ENCODE measurements around the gene RIMBP3B.
"Not testable (repeated sequence)": the region's sequence is repeated elsewhere in the genome, so short reads cannot be mapped to it uniquely, and the experiment has no call there.

The RIMBP3B gene

GRCh38 chr22:21383701-21384467 is at the start of gene RIMBP3B:
Gene RIMBP3B, plus strand, starts transcription at chr22:21383751. Its CDS starts 108 bp downstream, at chr22:21383859.
- not testable (repeated sequence) for H3K4me3 ChIP-seq (replicated peaks; ENCODE audit: low read depth, low read length); DNase-seq (ENCODE audit: extremely low read depth, low read depth)

DNA sequence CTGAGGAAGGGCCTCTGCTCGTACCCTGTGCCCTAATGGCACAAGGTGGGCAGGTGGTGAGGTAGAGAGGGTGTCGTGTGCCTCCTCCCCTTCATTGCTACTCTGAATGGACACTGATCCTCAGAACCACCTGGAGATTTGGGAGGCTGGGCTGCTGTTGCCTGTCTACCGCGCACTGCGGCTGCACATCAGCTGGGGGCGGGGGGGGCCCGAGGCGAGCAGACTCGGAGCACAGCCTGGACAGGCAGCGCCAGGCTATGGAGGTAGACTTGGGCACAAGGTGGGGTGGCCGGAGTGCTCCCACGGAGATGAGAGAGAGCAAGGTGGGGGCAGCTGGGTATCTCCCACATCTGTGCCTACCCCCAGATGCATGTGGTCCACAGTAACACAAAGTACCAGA is 26.0 kb upstream of the RIMBP3B start:
- not testable (repeated sequence) for H3K4me3 ChIP-seq (replicated peaks; ENCODE audit: low read depth, low read length); DNase-seq (ENCODE audit: extremely low read depth, low read depth)

DNA sequence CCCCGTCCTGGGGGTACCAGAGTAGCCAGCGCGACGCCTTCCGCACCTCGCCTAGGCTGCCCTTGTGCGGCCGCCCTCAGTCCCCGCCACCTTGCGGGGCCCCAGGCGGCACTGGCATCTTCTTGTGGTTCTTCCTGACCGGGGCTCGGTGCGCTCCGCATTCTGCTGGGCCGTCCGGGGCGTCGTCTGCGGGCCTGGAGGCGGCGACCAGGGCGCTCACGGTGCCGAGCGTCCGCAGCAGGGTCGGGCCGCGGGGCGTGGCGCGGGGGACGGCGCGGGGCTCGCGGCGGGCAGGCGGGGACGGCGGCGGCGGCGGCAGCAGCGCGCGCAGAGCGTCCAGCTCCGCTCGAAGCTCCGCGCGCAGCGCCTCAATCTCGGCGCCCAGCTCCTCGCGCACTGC is 23.0 kb upstream of the RIMBP3B start:
- not testable (repeated sequence) for H3K4me3 ChIP-seq (replicated peaks; ENCODE audit: low read depth, low read length); DNase-seq (ENCODE audit: extremely low read depth, low read depth)

GRCh38 chr22:21362473-21362872 is 21.1 kb upstream of the RIMBP3B start:
- not testable (repeated sequence) for DNase-seq (ENCODE audit: extremely low read depth, low read depth); H3K4me3 ChIP-seq (replicated peaks; ENCODE audit: low read depth, low read length)

GRCh38 chr22:21363061-21363460 is 20.5 kb upstream of the RIMBP3B start:
- not testable (repeated sequence) for DNase-seq (ENCODE audit: extremely low read depth, low read depth)

GRCh38 chr22:21363803-21364202 is 19.7 kb upstream of the RIMBP3B start:
- not testable (repeated sequence) for DNase-seq (ENCODE audit: extremely low read depth, low read depth); H3K4me3 ChIP-seq (replicated peaks; ENCODE audit: low read depth, low read length)

More at GRCh38 chr22:21363061-21363460, 20.5 kb upstream of the RIMBP3B start:
- H3K4me3 ChIP-seq (replicated peaks; ENCODE audit: low read depth, low read length) = not testable (repeated sequence)

DNA sequence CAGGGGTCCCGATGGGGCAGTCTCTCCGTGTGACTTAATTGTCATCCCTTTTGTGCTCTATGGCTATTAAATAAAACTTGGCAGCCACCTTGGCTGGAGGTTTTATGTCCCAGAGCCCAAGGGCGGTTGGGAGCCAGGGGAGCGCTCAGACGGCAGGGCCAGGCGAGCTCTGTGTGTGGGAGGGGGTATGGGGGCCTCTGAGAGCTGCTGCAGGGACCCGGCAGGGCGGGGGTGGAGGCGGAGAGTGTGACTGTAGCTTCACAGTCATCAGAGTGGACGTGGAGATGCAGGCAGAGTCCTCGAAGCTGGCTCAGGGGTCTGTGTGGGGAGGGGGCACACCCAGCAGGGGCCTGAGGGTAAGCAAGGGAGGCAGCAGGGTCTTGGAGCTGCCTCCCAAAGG is 19.2 kb upstream of the RIMBP3B start:
- not testable (repeated sequence) for DNase-seq (ENCODE audit: extremely low read depth, low read depth); H3K4me3 ChIP-seq (replicated peaks; ENCODE audit: low read depth, low read length)

DNA sequence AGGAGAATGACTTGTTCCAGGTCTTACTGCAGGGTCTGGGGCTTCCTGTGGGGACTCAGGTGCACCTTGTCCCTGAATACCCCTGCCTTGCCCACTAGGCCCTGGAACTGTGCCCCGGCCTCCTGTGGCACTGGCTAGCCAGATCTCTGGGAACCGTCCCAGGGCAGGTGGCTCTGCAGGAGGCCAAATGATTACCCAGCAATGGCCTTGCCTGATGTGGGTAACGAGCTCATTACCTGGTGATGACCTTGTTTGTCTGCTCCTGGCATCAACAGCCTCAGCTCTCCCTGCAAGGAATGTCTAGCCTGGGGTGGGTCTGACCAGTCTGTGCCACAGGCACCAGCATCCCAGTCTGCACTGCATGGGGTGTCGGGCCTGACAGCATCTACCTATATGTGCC is 18.2 kb upstream of the RIMBP3B start:
- DNase-seq (ENCODE audit: extremely low read depth, low read depth); H3K4me3 ChIP-seq (replicated peaks; ENCODE audit: low read depth, low read length): not testable (repeated sequence)

DNA sequence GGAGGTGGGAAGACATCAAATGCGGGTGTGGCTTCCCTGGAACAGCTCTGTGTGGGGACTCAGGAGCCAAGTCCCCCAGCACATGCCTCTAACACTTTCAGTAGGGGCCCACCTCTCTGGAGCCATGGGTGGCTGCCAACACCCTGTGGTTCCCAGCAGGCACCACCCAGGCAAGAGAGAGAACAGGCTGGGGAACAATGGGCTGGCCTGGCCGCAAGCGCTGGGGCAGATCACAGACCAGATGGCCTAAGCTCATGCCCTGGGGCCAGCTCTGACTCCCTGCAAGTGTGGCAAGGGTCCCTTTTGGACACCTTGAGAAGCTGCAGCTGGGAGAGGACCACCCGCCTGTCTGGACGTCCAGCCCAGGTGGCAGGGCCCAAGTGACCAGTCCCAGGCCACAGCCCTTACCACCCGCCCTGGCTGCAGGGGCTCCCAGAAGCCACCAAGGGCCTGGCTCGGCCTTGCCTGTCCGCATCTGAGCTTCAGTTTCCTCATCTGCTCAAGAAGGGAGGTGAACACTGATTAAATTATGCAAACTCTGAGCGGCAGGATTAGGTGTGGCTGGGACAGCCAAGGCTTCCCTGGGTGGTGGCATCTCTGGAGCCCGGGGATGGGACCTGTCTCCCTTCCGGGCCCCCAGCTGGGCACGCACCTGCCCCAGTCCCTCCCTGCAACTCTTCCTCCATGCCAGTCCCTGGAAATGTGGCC is 14.8 kb upstream of the RIMBP3B start:
- DNase-seq (ENCODE audit: extremely low read depth, low read depth); H3K4me3 ChIP-seq (replicated peaks; ENCODE audit: low read depth, low read length): not testable (repeated sequence)

- not testable (repeated sequence) for H3K4me3 ChIP-seq (replicated peaks; ENCODE audit: low read depth, low read length); DNase-seq (ENCODE audit: extremely low read depth, low read depth)
Measured at GRCh38 chr22:21375880-21376279, 7.7 kb upstream of the RIMBP3B start.

DNA sequence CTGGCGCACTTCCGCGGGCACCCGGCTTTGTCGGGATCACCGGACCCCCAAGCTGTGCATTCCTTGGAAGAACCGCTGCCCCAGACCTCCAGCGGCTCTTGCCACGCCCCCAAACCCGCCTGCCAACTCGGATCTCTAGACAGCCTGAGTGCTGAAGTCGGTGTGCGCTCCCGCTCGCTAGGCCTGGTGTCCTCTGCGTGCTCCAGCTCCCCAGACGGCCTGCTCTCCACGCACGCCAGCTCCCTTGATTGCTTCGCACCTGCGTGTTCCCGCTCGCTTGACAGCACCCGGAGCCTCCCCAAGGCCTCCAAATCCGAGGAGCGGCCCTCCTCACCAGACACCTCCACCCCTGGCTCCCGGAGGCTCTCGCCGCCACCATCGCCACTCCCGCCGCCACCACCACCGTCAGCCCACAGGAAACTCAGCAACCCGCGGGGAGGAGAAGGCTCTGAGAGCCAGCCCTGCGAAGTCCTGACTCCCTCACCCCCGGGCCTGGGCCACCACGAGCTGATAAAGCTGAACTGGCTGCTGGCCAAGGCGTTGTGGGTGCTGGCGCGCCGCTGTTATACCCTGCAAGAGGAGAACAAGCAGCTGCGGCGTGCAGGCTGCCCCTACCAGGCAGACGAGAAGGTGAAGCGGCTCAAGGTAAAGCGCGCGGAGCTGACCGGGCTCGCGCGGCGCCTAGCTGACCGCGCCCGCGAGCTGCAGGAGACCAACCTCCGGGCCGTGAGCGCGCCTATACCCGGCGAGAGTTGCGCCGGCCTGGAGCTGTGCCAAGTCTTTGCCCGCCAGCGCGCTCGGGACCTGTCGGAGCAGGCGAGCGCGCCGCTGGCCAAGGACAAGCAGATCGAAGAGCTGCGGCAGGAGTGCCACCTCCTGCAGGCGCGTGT is 1.2 kb downstream of the RIMBP3B start:
- DNase-seq (ENCODE audit: extremely low read depth, low read depth); H3K4me3 ChIP-seq (replicated peaks; ENCODE audit: low read depth, low read length): not testable (repeated sequence)

- DNase-seq (ENCODE audit: extremely low read depth, low read depth); H3K4me3 ChIP-seq (replicated peaks; ENCODE audit: low read depth, low read length): not testable (repeated sequence)
Measured at GRCh38 chr22:21389480-21389879, 5.9 kb downstream of the RIMBP3B start.

GRCh38 chr22:21390013-21390412 is 6.5 kb downstream of the RIMBP3B start:
- DNase-seq (ENCODE audit: extremely low read depth, low read depth); H3K4me3 ChIP-seq (replicated peaks; ENCODE audit: low read depth, low read length): not testable (repeated sequence)

- not testable (repeated sequence) for DNase-seq (ENCODE audit: extremely low read depth, low read depth); H3K4me3 ChIP-seq (replicated peaks; ENCODE audit: low read depth, low read length)
Measured at GRCh38 chr22:21394613-21395012, 11.1 kb downstream of the RIMBP3B start.

DNA sequence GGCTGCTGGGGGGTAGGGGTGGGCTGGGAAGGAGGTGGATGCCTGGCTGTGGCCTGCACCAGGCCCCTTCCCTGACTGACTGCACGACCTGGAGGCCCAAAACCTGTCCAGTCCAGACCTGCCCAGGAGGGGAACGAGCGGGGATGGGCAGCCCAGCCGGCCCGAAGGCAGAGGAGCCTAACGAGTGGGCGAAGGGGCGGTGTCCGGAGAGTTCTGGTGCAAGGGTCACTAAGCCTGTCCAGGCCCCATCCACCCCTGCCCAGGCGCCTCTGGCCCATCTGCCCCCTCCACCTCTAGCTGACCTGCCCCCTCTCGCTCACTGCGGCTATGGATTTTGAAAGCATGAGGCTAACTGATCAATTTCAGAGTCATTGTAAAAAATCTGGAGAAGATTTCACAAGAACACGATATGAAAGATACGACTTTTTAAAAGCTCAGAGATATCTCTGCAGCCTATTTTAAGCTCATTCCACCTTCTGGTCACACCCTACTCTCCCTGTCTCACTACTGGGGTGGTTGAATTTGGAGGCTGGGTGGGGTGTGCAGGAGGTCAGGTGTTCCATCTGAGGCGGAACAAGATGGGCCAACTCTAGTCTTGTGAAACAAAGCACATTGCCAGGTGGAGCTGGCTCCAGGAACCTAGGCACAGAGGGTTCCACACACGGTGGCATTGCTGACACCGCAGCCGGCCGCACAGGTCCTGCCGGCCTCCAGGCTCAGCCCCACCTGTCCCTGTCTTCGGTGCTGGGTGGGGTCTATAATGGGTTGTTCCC is 17.8 kb downstream of the RIMBP3B start:
- not testable (repeated sequence) for H3K4me3 ChIP-seq (replicated peaks; ENCODE audit: low read depth, low read length); DNase-seq (ENCODE audit: extremely low read depth, low read depth)

DNA sequence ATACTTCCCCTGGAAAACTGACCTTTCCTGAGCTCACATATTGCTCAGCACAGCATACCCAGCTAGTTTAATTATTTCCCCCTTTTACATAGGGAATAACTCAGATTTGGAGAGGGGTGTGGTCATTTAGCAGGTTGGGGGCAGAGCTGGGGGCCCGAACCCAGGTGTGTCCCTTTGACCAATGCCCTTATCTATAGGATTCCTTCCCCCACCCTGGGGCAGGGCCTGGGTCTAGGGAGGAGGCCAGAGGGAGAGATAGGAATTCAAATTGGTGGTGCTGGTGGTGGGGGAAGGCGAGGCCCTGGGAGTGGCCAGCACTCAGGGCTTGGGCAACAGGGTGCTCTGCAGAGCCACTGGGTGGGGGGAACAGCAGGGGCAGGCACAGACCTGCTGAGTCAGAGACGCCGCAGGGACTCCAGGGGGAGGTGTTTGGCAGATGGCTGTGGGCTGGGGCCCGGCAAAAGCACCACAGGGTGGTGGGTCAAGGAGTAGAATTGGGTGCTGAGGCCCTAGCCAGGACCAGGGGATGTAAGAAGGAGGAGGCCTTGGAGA is 19.3 kb downstream of the RIMBP3B start:
- not testable (repeated sequence) for DNase-seq (ENCODE audit: extremely low read depth, low read depth); H3K4me3 ChIP-seq (replicated peaks; ENCODE audit: low read depth, low read length)

GRCh38 chr22:21407139-21407538 is 23.6 kb downstream of the RIMBP3B start:
- H3K4me3 ChIP-seq (replicated peaks; ENCODE audit: low read depth, low read length); DNase-seq (ENCODE audit: extremely low read depth, low read depth): not testable (repeated sequence)
